Natural killer cell (primary cell): ENCODE measurements around the gene MORC2. TPM values are rescaled to one million over a fixed set of nuclear protein-coding genes. Genes with fewer than 3 reads are reported as not detected.

Experiments
- ATAC-seq, 3 donors: fragments of 150-1000 bp in 2 of 3; fragments of 200-7000 bp in 1 of 3; cut with Tn5 transposase; 1 replicate in 1 of 3; 2 replicates in 2 of 3; pipeline ENCODE4 v1.10.0; 2021; ENCODE audit warnings: mild to moderate bottlenecking in 2 of 3, moderate library complexity in 2 of 3
- DNase-seq, 2 donors: peaks; one replicate each; pipeline versions ENCODE4 v3.0.0 to v3.0.0-alpha.2; 2013 to 2021; ENCODE audit warnings: mixed read lengths in 1 of 2
- H3K27ac ChIP-seq: one replicate; pipeline ENCODE4 v1.5.1; 2013; ENCODE audit warnings: mild to moderate bottlenecking, low read length
- H3K27me3 ChIP-seq: one replicate; pipeline ENCODE4 v1.6.1; 2013; ENCODE audit warnings: low read length; ENCODE audit not compliant: control insufficient read depth, insufficient read depth
- H3K36me3 ChIP-seq: one replicate; pipeline ENCODE4 v1.6.1; 2013; ENCODE audit warnings: low read length; ENCODE audit not compliant: control insufficient read depth, insufficient read depth
- H3K4me1 ChIP-seq: one replicate; pipeline ENCODE4 v1.6.1; 2013; ENCODE audit warnings: low read length; ENCODE audit not compliant: control insufficient read depth, insufficient read depth
- H3K4me3 ChIP-seq: one replicate; pipeline ENCODE4 v1.5.1; 2013; ENCODE audit warnings: low read length
- H3K9me3 ChIP-seq: one replicate; pipeline ENCODE4 v1.6.1; 2013; ENCODE audit warnings: low read length; ENCODE audit not compliant: control insufficient read depth, insufficient read depth
- H3K27ac Mint-ChIP-seq, 2 donors: one replicate each; pipeline ENCODE4 v1.8.0; 2022; ENCODE audit warnings: mild to moderate bottlenecking in 2 of 2, mixed read lengths in 2 of 2, moderate library complexity in 1 of 2
- H3K27me3 Mint-ChIP-seq, 2 donors: one replicate each; pipeline ENCODE4 v1.8.0; 2022; ENCODE audit warnings: low read depth in 2 of 2, mixed read lengths in 2 of 2
- H3K36me3 Mint-ChIP-seq: one replicate; pipeline ENCODE4 v1.8.0; 2022; ENCODE audit warnings: mixed read lengths
- H3K4me1 Mint-ChIP-seq, 2 donors: one replicate each; pipeline ENCODE4 v1.8.0; 2022; ENCODE audit warnings: mixed read lengths in 2 of 2
- H3K4me3 Mint-ChIP-seq: one replicate; pipeline ENCODE4 v1.8.0; 2022; ENCODE audit warnings: mild to moderate bottlenecking, moderate library complexity, mixed read lengths
- H3K9me3 Mint-ChIP-seq, 2 donors: one replicate each; pipeline ENCODE4 v1.8.0; 2022; ENCODE audit warnings: mixed read lengths in 2 of 2
- CTCF ChIP-seq: fragments of 200-600 bp; IDR thresholded peaks from one replicate; pipeline ENCODE4 v1.8.0; 2022; ENCODE audit warnings: antibody characterized with exemption
- WGBS: methylation state at CpG from one replicate; pipeline ENCODE4 v1.1.7; 2013; ENCODE audit warnings: missing lambda C conversion rate; ENCODE audit not compliant: insufficient coverage; 5-methylcytosine and 5-hydroxymethylcytosine counted together
- intact Hi-C: fragments of 100-400 bp; cut with micrococcal nuclease; formaldehyde crosslinking; loops from one replicate; pipeline ENCODE4 v1.14.2; 2022
- total RNA-seq, 4 donors: library from RNA; stranded (reverse); fragments of 120-200 nt in 1 of 4; gene quantifications; one replicate each; pipeline versions ENCODE4 v1.2.3 to v1.2.4, GENCODE V29; 2013 to 2022

The MORC2 gene
- total RNA-seq, 3 donors from 2014 or later (not counting 1 experiment from before 2014, with no cell fraction given) = 15.3 to 19.7 (median 16.4) TPM

GRCh38 chr22:30927806-30928205 lies 40.8 kb downstream of the MORC2 start:
- no peak overlapping the region for H3K4me3 Mint-ChIP-seq
- DNase-seq = no peak
- no peak overlapping the region for H3K27ac Mint-ChIP-seq
- H3K4me3 ChIP-seq = no peak overlapping the region
- H3K36me3 Mint-ChIP-seq = peaks cover 15% of the 10 kb centered on the region
- no peak overlapping the region for H3K27ac ChIP-seq
- no peaks in the 10 kb centered on the region for H3K9me3 ChIP-seq
- peaks cover 0 to 4% of the 10 kb centered on the region in 2 donors for H3K4me1 Mint-ChIP-seq
- H3K4me1 ChIP-seq = peaks cover 2% of the 10 kb centered on the region
- no peaks in the 10 kb centered on the region for H3K27me3 ChIP-seq
- H3K36me3 ChIP-seq = peaks cover 55% of the 10 kb centered on the region
- no peaks in the 10 kb centered on the region for H3K9me3 Mint-ChIP-seq
- intact Hi-C loops = no loop called here
- 96% methylated on average over 10 of the region's 10 CpGs for WGBS
- ATAC-seq = no peak
- no peaks in the 10 kb centered on the region for H3K27me3 Mint-ChIP-seq
- no peak for TF ChIP-seq CTCF

- H3K4me1 ChIP-seq = peaks cover 8% of the 10 kb centered on the region
- Mint-ChIP-seq H3K9me3 (no peaks in the 10 kb centered on the region), H3K27ac (no peak overlapping the region), H3K36me3 (peaks cover 10% of the 10 kb centered on the region), H3K4me3 (no peak overlapping the region), H3K27me3 (no peaks in the 10 kb centered on the region), H3K4me1 (peaks cover 7 to 8% of the 10 kb centered on the region in 2 donors)
- no peak for DNase-seq
- no peaks in the 10 kb centered on the region for H3K27me3 ChIP-seq
- H3K27ac ChIP-seq = no peak overlapping the region
- no peak for TF ChIP-seq CTCF
- H3K36me3 ChIP-seq = peaks cover 44% of the 10 kb centered on the region
- ATAC-seq = no peak
- intact Hi-C loops = no loop called here
- H3K4me3 ChIP-seq = no peak overlapping the region
- WGBS = 90% methylated on average over 3 of the region's 4 CpGs
- no peaks in the 10 kb centered on the region for H3K9me3 ChIP-seq
Observed at GRCh38 chr22:30926706-30927105, 41.9 kb downstream of the MORC2 start.

GRCh38 chr22:30925667-30926066 lies 42.9 kb downstream of the MORC2 start:
- Histone ChIP-seq H3K4me1 (peaks cover 12% of the 10 kb centered on the region), H3K36me3 (peaks cover 36% of the 10 kb centered on the region), H3K9me3 (no peaks in the 10 kb centered on the region), H3K4me3 (no peak overlapping the region), H3K27ac (no peak overlapping the region), H3K27me3 (no peaks in the 10 kb centered on the region)
- Mint-ChIP-seq H3K9me3 (no peaks in the 10 kb centered on the region), H3K27ac (no peak overlapping the region), H3K4me3 (no peak overlapping the region), H3K27me3 (no peaks in the 10 kb centered on the region), H3K4me1 (peaks cover 15 to 16% of the 10 kb centered on the region in 2 donors), H3K36me3 (peaks cover 5% of the 10 kb centered on the region)
- WGBS = 97% methylated on average over 5 of the region's 5 CpGs
- no peak for DNase-seq
- intact Hi-C loops = no loop called here
- no peak for TF ChIP-seq CTCF
- ATAC-seq = no peak

GRCh38 chr22:30923168-30923900 lies 45.2 kb downstream of the MORC2 start:
- H3K27ac Mint-ChIP-seq = peak overlapping the region; percentile 13 to 64
- no peaks in the 10 kb centered on the region for H3K36me3 Mint-ChIP-seq
- intact Hi-C loops = no loop called here
- H3K27me3 Mint-ChIP-seq = no peaks in the 10 kb centered on the region
- no peaks in the 10 kb centered on the region for H3K9me3 ChIP-seq
- no peak overlapping the region for H3K4me3 ChIP-seq
- H3K4me1 ChIP-seq = peaks cover 12% of the 10 kb centered on the region
- peaks cover 22 to 26% of the 10 kb centered on the region in 2 donors for H3K4me1 Mint-ChIP-seq
- H3K9me3 Mint-ChIP-seq = no peaks in the 10 kb centered on the region
- H3K27me3 ChIP-seq = no peaks in the 10 kb centered on the region
- no peak overlapping the region for H3K4me3 Mint-ChIP-seq
- ATAC-seq = no peak
- no peak for DNase-seq
- H3K27ac ChIP-seq = no peak overlapping the region
- no peak for TF ChIP-seq CTCF
- peaks cover 22% of the 10 kb centered on the region for H3K36me3 ChIP-seq
- 97% methylated on average over 9 of the region's 9 CpGs for WGBS
